ENCODE results near the gene HGD. TPM values are rescaled to one million over a fixed set of nuclear protein-coding genes. Genes with fewer than 3 reads are reported as not detected.

Gene HGD, protein sequence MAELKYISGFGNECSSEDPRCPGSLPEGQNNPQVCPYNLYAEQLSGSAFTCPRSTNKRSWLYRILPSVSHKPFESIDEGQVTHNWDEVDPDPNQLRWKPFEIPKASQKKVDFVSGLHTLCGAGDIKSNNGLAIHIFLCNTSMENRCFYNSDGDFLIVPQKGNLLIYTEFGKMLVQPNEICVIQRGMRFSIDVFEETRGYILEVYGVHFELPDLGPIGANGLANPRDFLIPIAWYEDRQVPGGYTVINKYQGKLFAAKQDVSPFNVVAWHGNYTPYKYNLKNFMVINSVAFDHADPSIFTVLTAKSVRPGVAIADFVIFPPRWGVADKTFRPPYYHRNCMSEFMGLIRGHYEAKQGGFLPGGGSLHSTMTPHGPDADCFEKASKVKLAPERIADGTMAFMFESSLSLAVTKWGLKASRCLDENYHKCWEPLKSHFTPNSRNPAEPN
- 0.39 and 0.61 TPM in 2 replicates for total RNA-seq

DNA sequence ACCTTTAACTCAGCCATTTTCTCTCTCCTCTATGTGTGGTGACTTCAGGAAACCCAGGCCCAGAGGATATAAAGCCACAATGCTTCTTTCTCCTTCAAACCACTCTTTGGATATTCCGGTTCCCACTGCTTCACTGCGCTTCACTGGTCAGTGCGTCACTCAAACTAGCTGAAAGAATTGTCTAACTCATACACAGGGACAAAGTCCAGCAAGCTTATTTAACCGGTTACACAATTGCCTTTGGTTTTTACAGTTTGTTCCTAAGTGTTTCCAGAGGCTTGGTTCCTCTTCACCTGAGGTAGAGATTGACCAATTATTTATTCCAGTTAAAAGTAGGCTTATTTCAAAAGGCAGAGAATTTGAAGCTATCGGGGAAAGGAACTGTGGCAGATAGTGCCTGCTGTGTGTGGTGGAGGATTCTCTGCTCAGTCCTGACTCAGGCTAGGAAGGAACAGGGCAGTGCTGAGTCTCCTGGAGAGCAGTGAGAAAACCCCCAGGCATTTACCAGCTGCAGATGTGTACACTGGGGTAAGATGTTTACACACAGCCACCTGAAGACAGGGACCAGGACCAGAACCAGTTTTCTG, at the start of gene HGD:
Gene HGD (minus strand): TSS at position 145 of the 587 bp plus-strand sequence. CDS start 128 bp downstream, at position 17.
- intact Hi-C loops (cut with micrococcal nuclease): no loop called here

DNA sequence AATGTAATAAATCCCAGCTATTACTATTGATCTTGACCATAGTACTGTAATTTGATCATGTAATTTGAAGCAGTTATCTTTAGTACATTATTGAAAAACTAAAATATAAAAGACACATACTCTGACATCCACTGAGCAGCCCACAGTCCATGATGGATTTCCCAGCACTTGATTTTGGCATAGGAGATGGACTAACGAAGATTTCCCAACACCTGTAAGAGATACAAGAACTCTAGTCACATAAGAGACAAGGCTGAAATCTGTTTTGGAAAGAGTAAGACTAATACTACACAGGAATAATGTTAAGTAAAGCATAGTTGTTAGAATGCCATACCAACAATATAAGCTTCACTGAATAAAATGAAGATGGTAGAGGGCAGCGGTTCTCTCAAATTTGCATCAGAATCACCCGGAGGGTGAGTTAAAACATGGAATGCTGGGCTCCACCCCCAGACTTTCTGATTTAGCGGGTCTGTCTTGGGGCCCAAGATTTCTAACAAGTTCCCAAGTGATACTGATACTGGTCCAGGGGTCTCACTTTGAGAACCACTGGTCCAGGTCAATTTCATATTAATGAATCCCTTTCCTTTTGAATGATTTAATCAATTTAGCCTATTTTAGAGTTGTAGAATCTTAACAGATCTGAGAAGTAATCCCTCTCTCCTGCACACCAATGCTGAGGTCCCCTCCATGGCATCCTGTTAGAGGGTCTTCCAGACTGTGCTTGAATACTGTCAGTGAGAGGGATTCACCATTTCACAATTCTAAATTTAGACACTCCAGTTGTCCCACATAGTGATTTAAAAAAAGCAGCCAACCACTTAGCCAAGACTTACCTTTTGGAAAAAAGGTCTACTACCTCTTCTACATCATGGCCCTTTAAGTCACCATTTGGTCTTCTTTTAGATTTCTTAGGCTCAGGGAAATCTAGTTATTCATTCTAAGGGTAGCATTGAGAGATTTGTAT, 48.8 kb upstream of the HGD start:
- intact Hi-C loops (cut with micrococcal nuclease): loop anchor here (1.0 kb wide), 1 partner anchor 11 kb away; no protein-coding TSS in a partner anchor

DNA sequence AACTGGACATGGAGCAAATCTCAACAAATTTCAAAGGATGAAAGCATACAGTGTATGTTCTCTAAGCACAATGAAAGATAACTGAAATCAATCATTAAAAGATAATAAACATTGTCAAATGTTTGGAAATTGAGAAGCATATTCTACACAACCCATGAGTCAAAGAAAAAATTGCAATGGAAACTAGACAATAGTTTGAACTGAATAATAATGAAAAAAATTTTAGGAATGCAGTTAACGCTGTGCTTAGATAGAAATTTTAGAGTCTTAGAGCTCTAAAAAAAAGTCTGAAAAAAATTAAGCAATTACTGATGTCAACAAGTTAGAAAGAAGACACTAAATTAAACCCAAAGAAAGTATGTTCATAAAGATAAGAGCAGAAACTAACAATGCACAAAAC, 44.8 kb upstream of the HGD start:
- intact Hi-C loops (cut with micrococcal nuclease): no loop called here

DNA sequence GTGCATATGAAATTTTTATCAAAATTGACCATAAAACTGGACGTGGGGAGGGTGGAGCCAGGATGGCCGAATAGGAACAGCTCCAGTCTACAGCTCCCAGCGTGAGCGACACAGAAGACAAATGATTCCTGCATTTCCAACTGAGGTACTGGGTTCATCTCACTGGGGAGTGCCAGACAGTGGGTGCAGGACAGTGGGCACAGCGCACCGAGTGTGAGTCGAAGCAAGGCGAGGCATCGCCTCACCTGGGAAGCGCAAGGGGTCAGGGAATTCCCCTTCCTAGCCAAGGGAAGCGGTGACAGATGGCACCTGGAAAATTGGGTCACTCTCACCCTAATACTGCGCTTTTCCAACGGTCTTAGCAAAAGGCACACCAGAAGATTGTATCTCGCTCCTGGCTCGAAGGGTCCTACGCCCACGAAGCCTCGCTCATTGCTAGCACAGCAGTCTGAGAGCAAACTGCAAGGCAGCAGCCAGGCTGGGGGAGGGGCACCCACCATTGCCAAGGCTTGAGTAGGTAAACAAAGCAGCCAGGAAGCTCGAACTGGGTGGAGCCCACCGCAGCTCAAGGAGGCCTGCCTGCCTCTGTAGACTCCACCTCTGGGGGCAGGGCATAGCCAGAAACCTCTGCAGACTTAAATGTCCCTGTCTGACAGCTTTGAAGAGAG, 37.3 kb upstream of the HGD start:
- intact Hi-C loops (cut with micrococcal nuclease): loop anchor here (1.0 to 5.0 kb wide), 4 partner anchors 23 to 157 kb away; partner anchors contain the start of genes GTF2E1, NDUFB4 and RABL3

DNA sequence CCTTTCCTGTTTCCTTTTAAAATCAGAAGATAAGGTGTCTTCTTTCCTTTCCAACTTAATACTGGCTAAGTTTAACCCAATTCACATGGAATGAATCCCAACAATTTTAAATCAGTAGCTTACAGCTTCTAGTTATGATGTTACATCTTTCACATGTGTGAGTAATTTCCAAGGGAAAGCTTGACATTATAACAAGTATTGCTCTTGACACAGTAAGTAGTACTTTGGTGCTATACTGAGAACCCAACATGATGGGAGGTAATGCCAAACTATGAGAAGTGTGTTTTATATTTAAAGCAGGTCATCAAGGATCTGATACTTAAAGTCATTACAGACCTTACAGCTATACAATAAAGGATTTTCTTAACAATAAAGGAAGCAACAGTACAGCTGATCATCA, 31.2 kb upstream of the HGD start:
- intact Hi-C loops (cut with micrococcal nuclease): no loop called here

DNA sequence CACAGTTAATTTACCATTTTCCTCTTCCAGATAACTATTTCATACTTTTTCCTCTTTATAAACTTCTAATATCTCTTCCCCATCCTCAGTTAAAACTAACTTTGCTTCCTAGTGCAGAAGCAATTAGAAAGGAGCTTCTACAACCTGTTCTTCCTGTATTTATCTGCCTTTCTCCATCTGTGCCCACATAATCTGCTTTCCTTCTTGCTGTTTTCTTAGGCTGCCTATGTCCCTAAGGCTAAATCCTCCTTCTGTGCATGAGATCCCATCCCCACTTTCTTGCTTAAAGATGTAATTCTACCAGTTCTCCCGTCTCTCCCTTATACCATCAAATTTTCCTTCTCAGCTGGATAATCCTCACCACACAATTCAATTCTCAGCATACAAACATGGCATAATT, 28.3 kb upstream of the HGD start:
- intact Hi-C loops (cut with micrococcal nuclease): no loop called here

DNA sequence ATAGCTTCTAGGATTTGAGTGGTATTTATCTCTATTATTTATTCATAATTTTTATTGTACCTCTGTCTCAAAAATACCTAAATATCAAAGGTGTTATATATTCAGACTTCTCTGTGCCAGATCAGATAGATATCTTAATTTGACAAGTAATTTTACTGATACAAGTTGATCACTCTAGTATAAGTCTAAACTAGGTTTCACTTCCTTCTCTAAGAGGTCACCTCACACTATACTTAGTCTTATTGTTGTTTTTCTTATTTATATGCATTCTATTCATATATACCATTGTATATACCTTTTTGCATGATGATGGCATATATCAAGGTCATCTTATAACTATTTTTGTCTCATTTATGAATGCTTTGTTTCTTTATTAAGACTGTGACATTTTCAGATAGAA, 26.4 kb upstream of the HGD start:
- intact Hi-C loops (cut with micrococcal nuclease): no loop called here

DNA sequence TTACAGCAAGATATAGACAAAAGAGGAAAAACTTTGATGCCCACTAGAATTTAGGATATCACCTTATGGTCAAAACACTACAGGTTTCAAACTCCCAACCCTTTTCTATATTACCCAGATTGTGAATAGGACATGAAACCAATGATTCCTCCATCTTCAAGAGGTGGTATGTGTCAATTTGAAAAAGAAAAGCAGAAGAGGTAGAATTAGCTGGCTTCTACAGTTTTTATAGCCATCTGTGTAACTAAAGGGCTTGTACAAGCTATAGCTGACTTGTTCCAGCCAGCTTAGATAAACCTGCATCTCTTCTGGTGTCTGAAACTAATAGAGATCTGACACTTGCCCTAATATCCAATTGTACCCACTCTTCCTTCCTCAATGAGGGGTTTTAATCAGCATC, 24.9 kb upstream of the HGD start:
- intact Hi-C loops (cut with micrococcal nuclease): no loop called here

DNA sequence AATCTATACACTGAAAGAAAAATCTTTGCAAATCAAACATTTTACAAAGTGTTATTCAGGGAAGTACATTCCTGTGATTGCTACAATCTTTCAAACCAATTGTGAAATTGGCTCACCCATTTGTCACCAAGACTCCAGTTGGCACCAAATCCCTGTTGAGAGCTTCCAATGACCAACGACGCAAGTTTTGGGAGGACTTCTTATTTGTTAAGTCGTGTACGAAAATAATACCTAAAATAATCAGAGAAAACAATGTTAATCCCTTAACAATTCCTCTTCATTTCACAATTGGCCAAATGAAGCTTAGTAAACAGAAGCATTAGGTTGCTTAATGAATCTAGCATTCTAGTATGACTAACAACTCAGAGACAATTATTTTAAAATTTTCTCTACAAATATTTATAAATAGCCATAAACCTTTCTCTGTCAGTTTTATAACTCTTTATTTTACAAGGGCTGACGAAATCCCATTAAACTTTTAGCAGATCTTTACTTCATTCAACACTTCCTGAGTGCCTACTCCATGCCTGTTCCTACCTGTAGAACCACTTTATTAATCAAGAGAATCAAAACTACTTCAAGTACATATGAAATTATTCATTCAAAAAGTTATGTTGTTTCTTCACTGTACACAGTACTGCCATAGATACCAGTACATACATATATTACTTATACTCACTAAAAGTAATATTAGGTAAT, 24.0 kb upstream of the HGD start:
- intact Hi-C loops (cut with micrococcal nuclease): no loop called here

DNA sequence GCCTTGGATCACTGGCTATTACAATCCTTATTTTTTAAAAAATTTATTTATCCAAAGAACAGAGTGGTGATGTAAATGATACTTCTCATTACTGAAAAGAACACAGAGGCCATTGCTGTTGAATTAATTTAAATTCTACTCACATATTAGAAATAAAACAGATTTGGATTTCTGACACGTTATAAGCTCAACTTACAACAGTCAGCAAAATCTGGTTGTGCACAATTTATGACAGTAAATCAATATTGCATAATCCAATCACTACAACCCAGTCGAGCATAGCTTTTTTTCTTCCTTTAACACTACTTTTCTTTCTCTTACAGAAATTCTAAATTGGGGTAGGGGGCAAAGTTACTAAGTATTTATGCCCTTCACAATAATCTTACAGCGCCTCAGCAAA, 17.3 kb upstream of the HGD start:
- intact Hi-C loops (cut with micrococcal nuclease): no loop called here

DNA sequence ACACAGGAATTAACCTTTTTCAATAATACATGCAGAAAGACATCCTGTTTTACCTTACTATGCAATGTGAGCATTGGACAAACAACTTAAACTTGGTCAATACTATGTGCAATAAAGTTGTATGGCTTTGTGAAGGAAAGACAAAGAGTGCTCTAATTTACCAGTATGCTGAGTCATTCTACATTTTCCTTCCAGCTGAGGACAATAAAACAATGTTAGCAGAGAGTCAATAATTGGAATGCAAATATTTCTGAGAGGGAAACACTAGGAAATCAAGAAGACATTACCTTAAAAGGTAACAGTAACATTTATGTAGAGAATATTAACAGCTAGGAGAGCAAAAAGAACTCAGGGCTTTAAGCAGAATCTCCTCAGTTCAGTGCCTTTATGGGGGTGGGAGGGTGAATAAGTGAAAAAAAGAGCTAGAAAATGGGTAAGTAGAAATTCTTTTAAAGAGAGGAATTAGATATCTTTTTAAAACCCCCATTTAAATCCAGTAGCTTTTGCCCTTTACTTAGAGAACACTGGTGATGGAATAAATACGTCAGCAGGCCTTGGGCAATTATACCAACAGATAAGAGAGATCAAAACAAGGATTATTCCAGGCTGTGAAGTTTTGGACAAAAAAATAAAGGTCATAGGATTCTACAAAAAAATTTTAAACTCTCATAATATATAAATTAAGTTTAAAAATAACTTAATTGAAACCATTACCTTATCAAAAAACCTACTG, 11.6 kb upstream of the HGD start:
- intact Hi-C loops (cut with micrococcal nuclease): no loop called here

DNA sequence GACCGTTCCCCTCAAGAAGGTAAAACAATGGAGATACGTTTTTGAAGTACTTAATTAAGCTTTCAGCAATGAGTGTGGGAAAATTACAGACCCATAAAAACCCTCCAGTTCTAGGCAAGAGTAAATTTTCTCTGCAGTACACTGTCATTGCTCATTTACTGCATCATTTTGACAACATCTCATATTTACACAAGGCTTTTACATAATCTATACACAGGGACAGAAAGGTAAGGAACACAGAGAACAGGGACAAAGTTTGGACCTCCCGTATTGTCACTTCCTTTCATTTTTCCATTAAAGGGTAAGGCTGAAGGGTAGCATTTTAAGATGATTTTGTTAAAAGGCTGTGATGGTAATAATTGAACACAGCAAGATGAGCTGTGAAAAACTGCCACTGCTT, 7.4 kb upstream of the HGD start:
- intact Hi-C loops (cut with micrococcal nuclease): no loop called here

DNA sequence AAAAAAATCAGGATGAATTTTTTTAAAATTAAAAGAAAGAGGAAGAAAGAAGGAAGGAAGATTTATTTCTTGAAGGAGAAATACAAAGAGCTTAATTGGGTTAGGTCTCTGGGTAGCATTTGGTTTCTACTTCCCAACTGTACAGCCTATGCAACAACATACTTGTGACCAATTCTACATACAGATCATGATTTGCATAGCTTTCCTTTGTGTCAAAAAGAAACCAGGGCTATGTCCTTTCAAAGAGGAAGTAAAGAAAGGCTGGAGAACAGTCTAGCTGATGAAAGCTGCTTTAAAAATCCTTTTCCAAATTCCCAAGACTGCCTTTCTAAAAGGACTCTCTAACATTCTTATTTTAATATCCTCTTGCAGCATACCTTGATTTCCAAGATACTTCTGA, 6.1 kb upstream of the HGD start:
- intact Hi-C loops (cut with micrococcal nuclease): no loop called here

DNA sequence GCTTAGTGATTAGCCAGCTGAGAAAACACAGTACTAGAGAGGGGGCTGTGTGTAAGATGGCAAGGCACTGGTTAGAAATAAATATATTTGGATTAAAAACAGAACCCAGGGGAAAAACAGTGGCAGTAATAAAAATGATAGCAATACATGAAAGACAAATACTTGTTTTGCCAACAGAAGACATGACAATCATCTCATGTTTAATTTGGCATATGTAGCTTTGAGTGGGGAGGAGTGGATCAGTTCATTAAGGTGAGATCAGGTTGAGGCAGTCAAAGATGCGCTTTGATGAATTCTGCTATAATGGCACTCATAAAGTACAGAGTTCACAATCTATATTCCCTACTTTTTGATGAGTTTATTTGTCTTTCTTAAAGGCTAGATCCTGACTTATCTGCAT, 3.4 kb upstream of the HGD start:
- intact Hi-C loops (cut with micrococcal nuclease): no loop called here

DNA sequence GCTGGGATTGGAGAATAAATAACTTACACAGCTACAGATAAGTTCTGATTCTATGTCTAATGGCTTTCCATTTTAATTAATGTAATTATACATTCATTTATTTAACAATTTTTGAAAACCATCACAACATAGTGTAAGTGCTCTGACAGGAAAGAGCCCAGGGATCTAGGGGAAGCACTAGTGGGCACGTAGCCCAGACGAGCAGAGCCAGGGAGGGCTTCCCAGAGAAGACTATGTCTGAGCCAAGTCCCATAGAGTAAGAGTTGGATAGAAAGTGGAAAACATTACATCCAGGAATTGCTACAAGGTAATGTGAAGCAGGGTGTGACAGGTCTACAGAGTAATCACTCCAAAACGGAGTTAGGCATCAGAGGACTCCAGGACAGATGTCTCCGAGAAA, 2.9 kb upstream of the HGD start:
- intact Hi-C loops (cut with micrococcal nuclease): no loop called here

DNA sequence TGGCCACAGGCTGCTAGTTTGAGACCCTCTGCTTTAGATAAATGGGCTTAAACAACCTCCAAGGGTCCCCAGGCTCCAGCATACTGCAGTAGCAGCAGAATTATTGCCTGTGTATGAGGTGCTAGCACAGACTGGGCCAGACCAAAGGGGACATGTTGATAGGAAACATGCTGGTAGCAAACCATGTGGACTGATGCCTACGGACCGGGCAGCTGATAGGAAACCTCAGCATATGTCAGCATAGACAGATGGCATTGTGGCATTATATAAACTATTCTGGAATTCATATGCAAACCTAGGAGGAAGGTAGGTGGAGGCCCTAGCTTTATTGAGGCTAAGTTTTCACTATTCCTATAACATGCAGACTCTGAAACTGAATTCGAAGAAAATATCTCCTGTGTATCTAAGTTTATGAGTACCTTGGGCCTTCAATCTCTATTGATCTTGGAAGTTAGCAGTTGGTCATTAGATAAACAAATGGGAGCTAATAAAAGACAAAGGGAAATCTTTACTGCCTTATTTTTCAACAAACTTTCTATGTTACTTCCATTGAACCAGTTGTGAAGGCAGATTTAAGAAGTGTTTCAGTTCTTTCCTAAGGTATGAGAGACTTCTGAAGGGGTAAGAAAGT, 1.7 kb upstream of the HGD start:
- intact Hi-C loops (cut with micrococcal nuclease): no loop called here

DNA sequence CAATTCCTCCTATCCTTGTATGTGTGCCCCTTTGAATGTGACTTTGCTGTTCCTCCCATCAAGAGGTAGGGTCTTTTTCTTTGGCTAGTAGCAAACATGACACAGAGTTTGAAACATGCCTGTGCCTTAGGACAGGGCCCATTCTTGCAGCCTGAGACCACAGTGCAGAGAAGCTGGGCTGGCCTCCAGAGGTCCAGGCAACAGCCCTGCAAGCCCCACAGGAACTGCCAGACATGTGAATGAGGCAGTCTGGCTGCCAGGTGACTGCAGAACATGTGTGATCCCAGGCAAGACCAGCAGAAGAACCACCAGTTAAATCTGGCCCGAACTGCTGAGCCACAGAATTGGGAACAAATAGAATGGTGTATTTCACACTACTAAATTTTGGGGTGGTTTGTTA, 1.2 kb upstream of the HGD start:
- intact Hi-C loops (cut with micrococcal nuclease): no loop called here

DNA sequence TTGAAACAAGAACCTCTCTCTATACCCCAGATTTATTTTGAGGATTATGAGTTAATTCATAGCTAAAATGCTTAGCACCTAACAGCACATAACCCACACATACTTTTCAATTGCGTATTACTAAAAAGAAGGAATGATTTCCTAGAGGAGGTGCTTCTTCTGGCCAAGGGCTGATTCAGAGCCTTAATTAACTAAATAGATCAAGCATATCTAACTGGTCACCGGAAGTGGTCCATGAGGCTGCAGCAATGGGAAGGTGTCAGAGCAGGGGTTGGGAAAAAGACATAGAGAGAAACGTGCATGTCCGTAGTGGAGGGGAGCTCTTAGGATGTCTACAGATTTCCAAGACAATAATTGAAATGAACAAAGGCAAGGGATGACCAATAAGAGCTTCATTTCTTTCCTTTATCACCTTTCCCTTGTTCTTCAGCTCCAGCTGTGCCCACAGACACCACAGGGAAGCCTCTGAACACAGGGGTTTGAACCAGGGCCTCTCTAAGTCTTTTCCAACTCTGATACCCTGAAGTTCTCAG, 467 bp downstream of the HGD start:
- intact Hi-C loops (cut with micrococcal nuclease): no loop called here

DNA sequence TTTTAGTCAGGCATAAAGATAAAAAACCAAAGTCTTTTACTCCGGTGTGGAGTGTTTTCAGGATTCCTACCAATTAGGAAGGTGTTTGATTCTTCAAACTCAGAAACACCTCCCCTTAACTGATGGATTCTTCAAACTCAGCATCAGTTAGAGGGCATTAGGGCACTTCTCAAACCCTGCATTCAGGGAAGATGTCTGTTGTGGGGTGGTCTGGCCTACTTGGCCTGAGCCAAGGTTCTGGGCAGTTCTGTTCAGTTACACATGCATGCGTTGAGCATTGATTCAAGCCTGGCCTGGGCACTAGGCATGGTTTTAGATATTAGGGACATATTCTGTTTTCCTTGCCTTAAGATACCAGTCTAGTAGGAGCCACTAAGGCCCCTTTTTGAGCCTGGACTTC, 1.0 kb downstream of the HGD start:
- intact Hi-C loops (cut with micrococcal nuclease): no loop called here
